HG02884 (cell line): Measurements from ENCODE around the gene LARP4.
A peak's percentile ranks its signal among the peaks of the same experiment; 100 is the strongest.
"Not testable (repeated sequence)": the region's sequence is repeated elsewhere in the genome, so short reads cannot be mapped to it uniquely, and the experiment has no call there.

ENCODE experiments used
- ATAC-seq: cut with Tn5 transposase; IDR thresholded peaks from one replicate; pipeline ENCODE4 v1.9.1; 2021; ENCODE audit warnings: mild to moderate bottlenecking, moderate library complexity; ENCODE audit not compliant: unreplicated experiment

The LARP4 gene

DNA sequence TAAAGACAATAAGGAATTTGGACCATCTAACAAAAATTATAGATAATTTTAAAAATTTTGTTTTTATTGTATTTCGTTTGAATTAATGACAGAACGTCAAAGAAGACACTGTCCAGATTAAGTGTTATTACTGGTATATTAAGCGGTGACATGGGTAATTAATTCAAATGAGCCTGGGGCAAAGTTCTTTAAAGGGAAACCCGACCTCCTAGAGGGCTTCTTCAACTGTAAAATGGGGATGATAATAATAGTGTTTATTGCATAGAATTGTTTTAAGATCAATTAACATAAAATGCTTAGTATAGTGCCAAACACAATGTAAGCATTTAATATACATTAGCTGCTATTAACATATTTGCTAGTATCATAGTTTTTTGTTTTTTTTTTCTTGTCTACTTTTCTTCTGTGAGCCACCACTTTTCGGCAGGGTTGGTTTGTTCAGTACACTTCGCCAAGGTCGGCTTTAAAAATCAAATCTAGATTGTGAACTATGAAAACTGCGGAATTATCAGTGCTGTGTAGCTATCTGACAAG lies 514 bp upstream of the LARP4 start:
- ATAC-seq: peak; percentile 19

DNA sequence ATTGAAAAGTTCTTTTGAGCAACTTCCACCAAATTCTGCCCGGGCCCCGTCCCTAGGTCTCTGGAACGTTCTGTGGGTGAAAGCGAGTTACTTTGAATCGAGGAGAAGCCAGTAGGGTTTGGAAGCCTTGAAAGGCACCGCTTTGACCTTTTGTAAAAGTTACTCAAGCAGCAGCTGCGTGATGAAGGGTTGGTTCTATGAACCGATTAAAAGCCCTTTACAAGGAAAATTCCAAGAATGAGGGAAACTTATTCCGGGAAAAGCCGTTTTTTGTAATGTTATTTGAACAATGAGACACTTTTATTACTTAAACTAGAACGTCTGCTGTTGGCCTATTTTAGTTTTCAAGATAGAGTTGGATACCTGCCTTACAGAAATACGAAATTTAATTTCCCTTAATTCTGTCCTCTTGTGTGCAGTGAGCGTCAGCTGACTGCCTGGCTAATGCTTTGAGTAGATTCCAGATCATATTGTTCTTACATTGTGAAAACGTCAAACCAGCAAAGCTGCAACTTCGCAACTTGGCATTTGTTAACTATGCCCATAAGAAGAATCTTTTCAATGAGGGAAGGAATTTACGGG lies 906 bp downstream of the LARP4 start:
- no peak for ATAC-seq

DNA sequence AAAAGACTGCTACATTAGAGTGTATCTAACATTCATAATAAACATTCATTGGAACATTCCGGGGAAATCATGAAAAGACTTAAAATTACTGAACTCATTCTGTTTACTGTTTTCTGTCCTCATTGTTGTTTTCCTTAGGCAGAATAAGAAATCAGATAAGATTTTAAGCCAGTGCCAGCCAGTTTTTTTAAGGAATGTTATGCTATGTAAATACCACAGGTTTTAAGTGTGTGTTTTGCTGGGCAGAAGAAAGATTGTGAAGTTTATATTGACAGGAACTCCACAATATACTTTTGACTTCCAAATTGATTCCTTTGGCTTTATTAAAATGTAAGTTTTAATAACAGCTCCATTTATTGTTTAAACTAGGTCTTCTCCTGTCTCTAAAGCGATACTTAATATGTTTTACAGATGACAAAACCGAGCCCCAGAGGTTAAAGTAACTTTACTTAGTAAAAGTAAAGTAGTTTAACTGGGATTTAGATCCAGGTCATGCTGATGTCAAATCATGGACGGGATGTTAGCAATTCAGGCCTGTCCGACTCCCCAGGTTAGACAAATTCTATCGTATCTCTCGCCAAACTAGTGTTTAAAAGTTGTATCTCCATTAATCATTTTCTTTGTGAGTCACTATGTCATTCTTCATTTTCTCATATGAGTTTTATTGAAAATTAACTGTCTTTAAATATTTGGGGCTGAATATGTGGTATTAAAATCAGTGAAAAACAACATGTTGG lies 1.7 kb downstream of the LARP4 start:
- no peak for ATAC-seq

DNA sequence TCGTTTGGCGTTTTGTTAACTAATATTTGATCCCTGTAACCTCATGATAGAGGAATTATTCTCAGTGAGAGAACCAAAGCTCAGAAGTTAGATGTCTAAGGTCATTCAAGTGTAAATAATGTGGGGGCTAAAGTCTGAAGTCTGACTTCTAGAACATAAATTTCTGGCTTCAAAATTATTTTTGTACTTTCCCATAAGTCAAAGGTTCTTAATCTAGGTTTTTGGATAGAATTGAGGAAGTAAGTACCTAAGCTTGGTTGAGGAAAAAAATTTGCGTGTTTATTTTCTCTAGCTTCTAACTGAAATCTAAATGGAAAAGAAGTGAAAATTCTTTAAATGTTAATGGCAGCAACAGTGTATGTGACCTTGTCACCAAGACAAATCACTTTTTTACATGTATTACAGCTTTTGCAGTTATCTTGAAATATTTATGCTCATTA lies 2.3 kb downstream of the LARP4 start:
- no peak for ATAC-seq

DNA sequence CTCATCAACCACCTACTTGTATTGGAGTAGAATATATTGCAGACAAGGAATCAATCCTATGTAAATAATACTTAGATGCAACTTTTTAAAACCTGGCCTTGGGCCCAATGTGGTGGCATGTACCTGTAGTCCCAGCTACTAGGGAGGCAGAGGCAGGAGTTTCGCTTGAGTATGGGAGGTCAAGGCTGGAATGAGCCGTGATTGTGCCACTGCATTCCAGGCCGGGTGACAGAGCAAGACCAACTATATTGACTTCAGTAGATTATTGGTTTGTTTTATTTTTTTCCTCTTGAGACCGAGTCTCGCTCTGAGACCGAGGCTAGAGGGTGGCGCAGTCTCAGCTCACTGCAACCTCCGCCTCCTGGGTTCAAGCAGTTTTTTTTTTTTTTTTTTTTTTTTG lies 3.6 kb downstream of the LARP4 start:
- no peak for ATAC-seq

DNA sequence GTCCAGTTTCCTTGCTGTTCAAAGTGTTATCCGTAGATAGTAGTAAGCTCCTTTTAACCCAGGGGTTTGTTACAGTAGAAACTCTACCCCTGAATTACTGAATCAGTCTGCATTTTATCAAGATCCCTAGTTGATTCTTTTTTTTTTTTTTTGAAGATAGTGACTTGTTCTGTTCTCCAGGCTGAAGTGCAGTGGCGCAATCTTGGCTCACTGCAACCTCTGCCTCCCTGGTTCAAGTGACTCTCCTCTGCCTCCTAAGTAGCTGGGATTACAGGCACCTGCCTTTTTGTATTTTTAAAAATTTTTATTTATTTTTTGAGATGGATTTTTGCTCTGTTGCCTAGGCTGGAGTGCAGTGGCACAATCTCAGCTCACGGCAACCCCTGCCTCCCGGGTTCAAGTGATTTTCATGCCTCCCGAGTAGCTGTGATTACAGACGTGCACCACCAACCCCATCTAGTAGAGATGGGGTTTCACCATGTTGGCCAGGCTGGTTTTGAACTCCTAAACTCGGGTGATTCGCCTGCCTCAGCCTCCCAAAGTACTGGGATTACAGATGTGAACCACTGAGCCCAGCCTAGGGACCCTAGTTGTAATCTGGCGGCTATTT lies 10.5 kb downstream of the LARP4 start:
- ATAC-seq: no peak

DNA sequence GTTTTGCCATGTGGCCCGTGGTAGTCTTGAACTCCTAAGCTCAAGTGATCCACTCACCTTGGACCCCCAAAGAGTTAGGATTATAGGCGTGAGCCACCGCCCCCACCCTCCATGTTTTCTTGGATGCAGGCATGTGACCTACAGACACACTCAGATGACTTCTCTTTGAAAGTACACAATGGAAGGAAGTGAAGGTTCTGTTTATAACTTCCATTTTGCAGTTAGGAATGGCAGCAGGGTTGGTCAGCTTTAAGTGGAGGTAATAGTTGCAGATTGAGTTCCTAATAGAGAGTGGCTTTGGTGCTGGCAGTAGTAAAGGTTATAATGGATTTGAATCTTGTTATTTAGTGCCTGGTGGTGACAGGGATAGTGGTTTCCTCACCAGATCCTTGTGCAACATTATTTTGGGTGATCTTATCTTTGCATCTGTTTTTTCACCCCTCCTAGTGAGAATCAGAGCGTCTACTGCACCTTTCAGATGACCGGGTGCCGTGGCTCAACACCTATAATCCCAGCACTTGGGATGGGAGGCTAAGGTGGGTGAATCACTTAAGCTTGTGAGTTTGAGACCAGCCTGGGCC lies 15.3 kb downstream of the LARP4 start:
- no peak for ATAC-seq

DNA sequence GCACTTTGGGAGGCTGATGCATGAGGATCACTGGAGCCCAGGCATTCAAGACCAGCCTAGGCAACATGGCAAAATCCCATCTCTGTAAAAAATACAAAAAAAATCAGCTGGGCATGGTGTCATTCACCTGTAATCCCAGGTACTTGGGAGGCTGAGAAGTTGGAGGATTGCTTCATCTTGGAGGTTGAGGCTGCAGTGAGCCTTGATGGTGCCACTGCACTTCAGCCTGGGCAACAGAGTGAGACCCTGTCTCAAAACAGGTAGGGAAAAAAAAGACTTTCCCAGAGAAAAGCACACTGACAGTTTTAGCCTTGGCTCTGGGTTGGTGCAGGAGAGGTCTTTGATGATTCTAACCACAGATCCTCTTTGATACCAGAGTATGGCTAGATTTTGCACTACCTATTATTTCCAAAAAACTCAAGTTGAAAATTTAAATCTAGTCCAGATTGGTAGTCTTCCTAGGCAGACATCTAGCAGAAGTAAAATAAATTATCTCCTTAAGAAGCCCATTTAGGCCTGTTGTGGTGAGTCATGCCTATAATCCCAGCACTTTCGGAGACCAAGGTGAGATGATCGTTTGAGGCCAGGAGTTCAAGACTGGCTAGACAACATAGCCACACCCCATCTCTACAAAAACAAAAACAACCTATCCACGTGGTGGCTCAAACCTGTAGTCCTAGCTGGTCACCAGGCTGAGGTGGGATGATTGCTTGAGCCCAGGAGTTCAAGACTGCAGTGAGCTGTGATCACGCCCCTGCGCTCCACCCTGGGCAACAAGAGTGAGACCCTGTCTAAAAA lies 18.6 kb downstream of the LARP4 start:
- ATAC-seq: no peak

DNA sequence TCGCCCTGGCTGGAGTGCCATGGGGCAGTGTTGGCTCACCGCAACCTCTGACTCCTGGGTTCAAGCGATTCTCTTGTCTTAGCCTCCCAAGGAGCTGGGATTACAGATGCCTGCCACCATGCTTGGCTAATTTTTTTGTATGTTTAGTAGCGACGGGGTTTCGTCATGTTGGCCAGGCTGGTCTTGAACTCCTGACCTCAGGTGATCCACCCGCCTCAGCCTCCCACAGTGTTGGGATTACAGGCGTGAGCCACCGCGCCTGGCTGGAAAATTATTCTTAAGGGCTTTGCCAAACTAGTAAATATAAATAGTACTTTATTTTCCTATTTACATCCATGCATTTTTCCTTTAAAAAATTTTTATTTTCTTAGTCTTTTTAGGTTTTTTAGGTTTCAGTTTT lies 22.2 kb downstream of the LARP4 start:
- not testable (repeated sequence) for ATAC-seq

DNA sequence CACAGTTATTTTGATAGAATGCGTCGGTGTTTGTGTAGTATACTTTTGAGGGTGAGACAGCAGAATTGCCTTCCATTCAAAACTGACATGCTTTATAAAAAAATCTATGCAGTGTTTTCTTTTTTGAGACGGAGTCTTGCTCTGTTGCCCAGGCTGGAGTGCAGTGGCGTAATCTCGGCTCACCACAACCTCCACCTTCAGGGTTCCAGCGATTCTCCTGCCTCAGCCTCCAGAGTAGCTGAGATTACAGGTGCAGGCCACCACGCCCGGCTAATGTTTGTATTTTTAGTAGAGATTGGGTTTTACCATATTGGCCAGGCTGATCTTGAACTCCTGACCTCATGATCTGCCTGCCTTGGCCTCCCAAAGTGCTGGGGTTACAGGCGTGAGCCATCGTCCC lies 22.7 kb downstream of the LARP4 start:
- not testable (repeated sequence) for ATAC-seq

DNA sequence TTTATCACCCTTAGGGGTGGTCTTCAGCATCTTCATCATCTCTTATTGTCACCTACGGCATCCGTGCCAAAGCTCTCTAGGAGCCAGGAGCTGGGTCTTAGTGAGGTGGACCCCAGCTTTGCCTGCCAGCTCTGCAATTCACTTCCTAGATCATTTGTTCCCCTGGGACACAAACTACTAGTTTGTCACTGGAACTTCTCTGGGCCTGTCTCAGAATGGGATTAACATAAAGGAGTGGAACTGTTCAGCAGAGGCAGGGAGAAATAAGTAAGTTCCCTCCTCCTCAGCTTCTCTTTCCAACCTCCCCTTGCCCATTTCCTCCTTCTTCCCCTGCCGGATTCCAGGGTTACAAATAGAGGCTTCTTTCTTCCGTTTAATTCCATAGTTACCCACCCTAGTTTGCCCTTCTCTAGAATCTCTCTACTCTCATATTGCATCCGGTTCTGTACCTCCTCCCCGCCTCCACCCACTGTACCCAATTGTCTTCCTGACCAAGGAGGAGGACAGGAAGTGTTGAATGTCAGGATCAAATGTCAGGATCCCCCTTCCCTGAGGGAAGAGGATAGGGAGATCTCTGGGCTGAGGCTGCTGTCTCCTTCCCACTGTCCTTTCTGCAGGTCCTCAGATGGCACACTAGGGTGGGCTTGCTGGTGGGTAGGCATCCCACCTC lies 25.0 kb downstream of the LARP4 start:
- ATAC-seq: no peak

DNA sequence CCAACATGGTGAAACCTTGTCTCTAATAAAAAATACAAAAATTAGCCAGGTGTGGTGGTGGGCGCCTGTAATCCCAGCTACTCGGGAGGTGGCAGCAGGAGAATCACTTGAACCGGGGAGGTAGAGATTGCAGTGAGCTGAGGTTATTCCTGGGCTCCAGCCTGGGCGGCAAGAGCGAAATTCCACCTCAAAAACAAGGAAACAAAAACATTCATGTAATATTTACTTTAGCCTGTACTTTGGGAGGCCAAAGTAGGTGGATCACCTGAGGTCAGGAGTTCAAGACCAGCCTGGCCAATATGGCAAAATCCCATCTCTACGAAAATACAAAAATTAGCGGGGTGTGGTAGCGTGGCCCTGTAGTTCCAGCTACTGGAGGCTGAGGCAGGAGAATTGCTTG lies 31.0 kb downstream of the LARP4 start:
- not testable (repeated sequence) for ATAC-seq

DNA sequence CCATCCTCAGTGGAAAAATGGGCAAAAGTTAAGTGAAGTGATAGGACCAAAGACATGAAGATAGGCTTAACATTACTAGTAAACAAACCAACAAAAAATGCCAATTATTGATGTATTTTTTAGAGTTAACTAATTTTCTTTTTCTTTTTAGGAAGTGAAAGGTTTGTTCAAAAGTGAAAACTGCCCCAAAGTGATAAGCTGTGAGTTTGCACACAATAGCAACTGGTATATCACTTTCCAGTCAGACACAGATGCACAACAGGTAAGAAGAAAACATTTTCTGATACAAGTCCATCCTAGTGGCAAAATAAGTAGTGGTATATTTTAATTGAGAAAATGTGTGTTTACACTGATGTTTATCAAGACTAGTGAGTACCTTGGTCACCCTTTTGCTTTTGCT lies 39.6 kb downstream of the LARP4 start:
- ATAC-seq: no peak

DNA sequence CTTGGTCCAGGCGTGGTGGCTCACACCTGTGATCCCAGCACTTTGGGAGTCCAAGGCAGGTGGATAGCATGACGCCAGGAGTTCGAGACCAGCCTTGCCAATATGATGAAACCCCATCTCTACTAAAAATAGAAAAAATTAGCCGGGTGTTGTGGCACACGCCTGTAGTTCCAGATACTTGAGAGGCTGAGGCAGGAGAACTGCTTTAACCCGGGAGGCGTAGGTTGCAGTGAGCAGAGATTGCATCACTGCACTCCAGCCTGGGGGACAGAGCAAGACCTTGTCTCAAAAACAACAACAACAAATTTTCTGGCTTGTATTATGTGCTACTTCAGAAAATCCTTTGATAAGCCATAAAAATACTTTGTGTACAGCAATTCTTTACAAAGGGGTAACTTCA lies 41.1 kb downstream of the LARP4 start:
- ATAC-seq: no peak

DNA sequence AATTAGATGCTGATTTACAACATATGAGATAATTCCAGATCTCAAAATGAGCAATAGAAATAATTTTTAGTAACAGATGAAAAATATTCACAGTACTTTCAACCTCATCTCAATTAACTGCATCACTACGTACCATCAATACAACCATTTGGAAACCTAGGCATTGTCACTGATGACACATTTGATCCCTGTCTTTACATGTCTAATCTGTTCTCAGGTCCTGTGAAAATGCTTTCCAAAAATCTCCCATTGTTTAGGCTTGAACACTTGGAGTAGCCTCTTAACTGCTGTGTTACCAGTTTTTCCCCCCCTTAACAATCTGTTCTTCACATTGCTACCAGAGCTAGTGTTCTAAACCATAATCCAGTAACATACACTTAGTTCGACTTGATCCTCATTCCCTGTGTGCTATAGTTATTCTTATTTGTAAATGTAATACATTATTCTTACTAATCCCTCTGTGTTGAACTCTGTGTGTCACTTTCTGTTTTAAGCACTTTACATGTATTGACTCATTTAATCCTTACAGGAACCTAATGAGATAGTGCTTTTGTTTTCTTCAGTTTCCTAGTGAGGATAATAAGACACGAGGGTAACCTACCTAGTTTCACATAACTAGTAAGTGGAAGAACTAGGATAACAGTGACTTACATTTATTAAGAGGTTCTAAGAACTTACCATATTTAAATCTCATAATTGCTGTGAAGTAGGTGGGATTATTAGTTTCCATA lies 41.7 kb downstream of the LARP4 start:
- no peak for ATAC-seq

DNA sequence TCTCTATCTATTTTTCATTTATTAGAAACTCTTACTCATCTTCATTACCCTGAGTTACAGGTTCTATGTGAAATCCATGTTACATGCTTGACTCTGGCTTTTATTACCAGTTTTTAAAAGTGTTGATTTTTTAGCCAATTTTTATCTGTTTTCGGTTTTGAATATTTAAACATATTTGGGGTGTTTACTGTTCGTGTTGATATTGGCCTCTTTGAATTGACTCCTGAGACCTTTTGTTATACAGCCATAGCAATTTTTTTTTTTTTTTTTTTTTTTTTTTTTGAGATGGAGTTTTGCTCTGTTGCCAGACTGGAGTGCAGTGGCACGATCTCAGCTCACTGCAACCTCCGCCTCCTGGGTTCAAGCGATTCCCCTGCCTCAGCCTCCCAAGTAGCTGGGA lies 49.0 kb downstream of the LARP4 start:
- not testable (repeated sequence) for ATAC-seq

DNA sequence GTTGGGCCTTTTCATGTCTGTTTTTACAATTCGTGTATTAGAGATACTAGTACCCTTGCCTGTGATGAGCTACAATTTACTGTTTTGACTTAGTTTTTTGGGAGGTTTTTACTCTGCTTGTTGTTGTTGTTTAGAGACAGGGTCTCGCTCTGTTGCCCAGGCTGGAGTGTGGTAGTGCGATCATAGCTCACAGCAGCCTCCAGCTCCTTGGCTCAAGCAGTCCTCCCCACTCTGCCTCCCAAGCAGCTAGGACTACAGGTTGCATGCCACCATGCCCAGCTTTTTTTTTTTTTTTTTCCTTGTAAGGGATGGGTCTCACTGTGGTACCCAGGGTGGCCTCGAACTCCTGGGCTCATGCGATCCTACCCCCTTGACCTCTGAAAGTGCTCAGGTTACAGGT lies 52.1 kb downstream of the LARP4 start:
- no peak for ATAC-seq

DNA sequence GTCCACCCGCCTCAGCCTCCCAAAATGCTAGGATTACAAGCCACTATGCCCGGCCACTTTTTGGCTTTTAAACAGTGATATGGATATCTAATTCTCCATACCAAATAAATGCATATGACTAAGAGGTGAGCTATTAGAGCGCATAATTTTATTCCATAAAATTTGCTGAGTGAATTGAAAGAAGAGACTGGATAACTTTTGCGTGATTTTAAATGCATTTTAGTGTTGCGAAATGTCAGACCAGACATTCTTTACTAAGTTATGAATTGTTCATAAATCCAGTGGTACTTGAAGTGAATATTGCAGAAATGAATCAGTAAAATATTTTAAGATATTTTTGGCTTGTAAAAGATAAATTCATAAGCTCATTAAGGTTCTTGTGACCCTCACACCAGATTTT lies 53.2 kb downstream of the LARP4 start:
- ATAC-seq: no peak

DNA sequence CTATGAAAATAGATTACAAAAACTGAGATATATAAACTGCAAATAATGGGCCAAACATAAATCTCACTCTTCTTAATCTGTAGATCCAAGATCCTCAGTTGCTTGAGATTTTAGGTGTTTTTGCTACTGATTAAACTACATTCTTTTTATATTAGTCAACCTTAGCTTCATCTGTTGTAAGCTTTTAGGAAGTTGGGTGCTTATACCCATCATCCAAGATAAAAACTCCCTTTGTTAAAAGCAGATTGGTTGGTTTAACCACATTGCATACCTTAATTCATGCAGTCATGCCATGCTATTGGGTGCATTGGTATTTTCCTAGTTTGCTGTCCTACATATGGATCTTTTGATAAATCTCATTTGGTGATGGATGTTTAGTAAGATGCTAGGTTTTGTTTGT lies 57.9 kb downstream of the LARP4 start:
- ATAC-seq: no peak

DNA sequence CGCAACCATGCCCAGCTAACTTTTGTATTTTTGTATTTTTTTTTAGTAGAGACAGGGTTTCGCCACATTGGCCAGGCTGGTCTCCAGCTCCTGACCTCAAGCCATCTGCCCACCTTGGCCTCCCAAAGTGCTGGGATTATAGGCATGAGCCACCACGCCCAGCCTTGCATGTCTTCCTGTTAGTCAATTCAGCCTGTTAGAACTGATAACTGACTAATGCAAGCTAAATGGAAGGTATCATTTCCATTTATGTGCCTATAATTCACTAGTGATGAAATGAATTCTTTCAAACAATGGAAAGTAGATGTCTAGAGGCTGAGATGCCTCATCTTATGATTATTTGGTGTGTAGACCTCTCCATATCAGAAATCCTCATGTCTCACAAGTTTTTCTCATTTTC lies 66.8 kb downstream of the LARP4 start:
- ATAC-seq: no peak
